ENCODE data around the gene ZNF518A.

Gene ZNF518A

GRCh38 chr10:96125142-96125515 lies 5.0 kb upstream of the ZNF518A start:
- H3K9me3 ChIP-seq (ENCODE audit: low read depth, low read length): no peaks in the 10 kb centered on the region
- no peak overlapping the region for H3K9ac ChIP-seq (ENCODE audit: insufficient read length)
- TF ChIP-seq POLR2AphosphoS5 (IDR thresholded peaks at IDR 0.05; ENCODE audit: borderline replicate concordance, low read depth, low read length): no peak
- no peak for TF ChIP-seq FOXP2 (optimal IDR thresholded peaks at IDR 0.05; ENCODE audit: control extremely low read depth, extremely low read length, insufficient read depth)
- TF ChIP-seq EZH2 (IDR thresholded peaks at IDR 0.05): no peak
- H3K27ac ChIP-seq: no peak overlapping the region
- no peak for DNase-seq (ENCODE audit: low read depth, low spot score)
- no peak overlapping the region for H3K4me3 ChIP-seq
- H3K36me3 ChIP-seq (ENCODE audit: insufficient read depth, low read length): no peaks in the 10 kb centered on the region

- no peak for DNase-seq (ENCODE audit: low read depth, low spot score)
- peak overlapping the region; percentile 97 for H3K9ac ChIP-seq (ENCODE audit: insufficient read length)
Observed at GRCh38 chr10:96130326-96130995, 364 bp downstream of the ZNF518A start.

GRCh38 chr10:96131621-96132020 lies 1.5 kb downstream of the ZNF518A start:
- no peaks in the 10 kb centered on the region for H3K9me3 ChIP-seq (ENCODE audit: low read depth, low read length)
- H3K9ac ChIP-seq (ENCODE audit: insufficient read length): peak overlapping the region; percentile 97
- peak overlapping the region; percentile 88 for H3K4me3 ChIP-seq
- no peak for DNase-seq (ENCODE audit: low read depth, low spot score)
- peaks cover 5% of the 10 kb centered on the region; the same call in 1 of the 2 replicates for H3K36me3 ChIP-seq (ENCODE audit: insufficient read depth, low read length)
- H3K27ac ChIP-seq: no peak overlapping the region
- TF ChIP-seq POLR2AphosphoS5 (IDR thresholded peaks at IDR 0.05; ENCODE audit: borderline replicate concordance, low read depth, low read length): no peak
- TF ChIP-seq FOXP2 (optimal IDR thresholded peaks at IDR 0.05; ENCODE audit: control extremely low read depth, extremely low read length, insufficient read depth): no peak
- TF ChIP-seq EZH2 (IDR thresholded peaks at IDR 0.05): no peak

More at GRCh38 chr10:96130326-96130995, 364 bp downstream of the ZNF518A start:
- peak overlapping the region; percentile 97 for H3K27ac ChIP-seq
- peak; percentile 40; the same call in 1 of the 2 replicates for TF ChIP-seq POLR2AphosphoS5 (IDR thresholded peaks at IDR 0.05; ENCODE audit: borderline replicate concordance, low read depth, low read length)
- no peak for TF ChIP-seq FOXP2 (optimal IDR thresholded peaks at IDR 0.05; ENCODE audit: control extremely low read depth, extremely low read length, insufficient read depth)
- no peak for TF ChIP-seq EZH2 (IDR thresholded peaks at IDR 0.05)
- H3K36me3 ChIP-seq (ENCODE audit: insufficient read depth, low read length): peaks cover 4% of the 10 kb centered on the region; the same call in 1 of the 2 replicates
- no peaks in the 10 kb centered on the region for H3K9me3 ChIP-seq (ENCODE audit: low read depth, low read length)
- peak overlapping the region; percentile 88 for H3K4me3 ChIP-seq

GRCh38 chr10:96133135-96133534 lies 3.0 kb downstream of the ZNF518A start:
- Histone ChIP-seq H3K9me3 (ENCODE audit: low read depth, low read length) (no peaks in the 10 kb centered on the region), H3K9ac (ENCODE audit: insufficient read length) (no peak overlapping the region), H3K27ac (no peak overlapping the region), H3K36me3 (ENCODE audit: insufficient read depth, low read length) (peaks cover 5% of the 10 kb centered on the region; the same call in 1 of the 2 replicates), H3K4me3 (no peak overlapping the region)
- TF ChIP-seq FOXP2 (optimal IDR thresholded peaks at IDR 0.05; ENCODE audit: control extremely low read depth, extremely low read length, insufficient read depth): no peak
- no peak for DNase-seq (ENCODE audit: low read depth, low spot score)

- peaks cover 5% of the 10 kb centered on the region; the same call in 1 of the 2 replicates for H3K36me3 ChIP-seq (ENCODE audit: insufficient read depth, low read length)
- H3K27ac ChIP-seq: no peak overlapping the region
- H3K9ac ChIP-seq (ENCODE audit: insufficient read length): no peak overlapping the region
- TF ChIP-seq FOXP2 (optimal IDR thresholded peaks at IDR 0.05; ENCODE audit: control extremely low read depth, extremely low read length, insufficient read depth) (no peak), EZH2 (IDR thresholded peaks at IDR 0.05) (no peak), POLR2AphosphoS5 (IDR thresholded peaks at IDR 0.05; ENCODE audit: borderline replicate concordance, low read depth, low read length) (no peak)
- DNase-seq (ENCODE audit: low read depth, low spot score): no peak
- no peak overlapping the region for H3K4me3 ChIP-seq
- H3K9me3 ChIP-seq (ENCODE audit: low read depth, low read length): no peaks in the 10 kb centered on the region
Observed at GRCh38 chr10:96136810-96137209, 6.7 kb downstream of the ZNF518A start.

GRCh38 chr10:96137567-96137966 lies 7.5 kb downstream of the ZNF518A start:
- no peak overlapping the region for H3K9ac ChIP-seq (ENCODE audit: insufficient read length)
- no peak overlapping the region for H3K4me3 ChIP-seq
- DNase-seq (ENCODE audit: low read depth, low spot score): no peak
- no peak overlapping the region for H3K27ac ChIP-seq
- no peaks in the 10 kb centered on the region for H3K9me3 ChIP-seq (ENCODE audit: low read depth, low read length)
- H3K36me3 ChIP-seq (ENCODE audit: insufficient read depth, low read length): peaks cover 5% of the 10 kb centered on the region; the same call in 1 of the 2 replicates
- TF ChIP-seq FOXP2 (optimal IDR thresholded peaks at IDR 0.05; ENCODE audit: control extremely low read depth, extremely low read length, insufficient read depth) (no peak), EZH2 (IDR thresholded peaks at IDR 0.05) (no peak)

- Histone ChIP-seq H3K4me3 (no peak overlapping the region), H3K27ac (no peak overlapping the region), H3K36me3 (ENCODE audit: insufficient read depth, low read length) (peaks cover 6% of the 10 kb centered on the region; the same call in 1 of the 2 replicates), H3K9me3 (ENCODE audit: low read depth, low read length) (no peaks in the 10 kb centered on the region), H3K9ac (ENCODE audit: insufficient read length) (no peak overlapping the region)
- TF ChIP-seq FOXP2 (optimal IDR thresholded peaks at IDR 0.05; ENCODE audit: control extremely low read depth, extremely low read length, insufficient read depth) (no peak), EZH2 (IDR thresholded peaks at IDR 0.05) (no peak), POLR2AphosphoS5 (IDR thresholded peaks at IDR 0.05; ENCODE audit: borderline replicate concordance, low read depth, low read length) (no peak)
- no peak for DNase-seq (ENCODE audit: low read depth, low spot score)
Observed at GRCh38 chr10:96138102-96138501, 8.0 kb downstream of the ZNF518A start.

- H3K9ac ChIP-seq (ENCODE audit: insufficient read length): no peak overlapping the region
- no peaks in the 10 kb centered on the region for H3K9me3 ChIP-seq (ENCODE audit: low read depth, low read length)
- DNase-seq (ENCODE audit: low read depth, low spot score): no peak
- H3K36me3 ChIP-seq (ENCODE audit: insufficient read depth, low read length): peaks cover 19% of the 10 kb centered on the region
- H3K4me3 ChIP-seq: no peak overlapping the region
- H3K27ac ChIP-seq: no peak overlapping the region
- no peak for TF ChIP-seq POLR2AphosphoS5 (IDR thresholded peaks at IDR 0.05; ENCODE audit: borderline replicate concordance, low read depth, low read length)
- no peak for TF ChIP-seq EZH2 (IDR thresholded peaks at IDR 0.05)
- no peak for TF ChIP-seq FOXP2 (optimal IDR thresholded peaks at IDR 0.05; ENCODE audit: control extremely low read depth, extremely low read length, insufficient read depth)
Observed at GRCh38 chr10:96152437-96152836, 22.3 kb downstream of the ZNF518A start.

GRCh38 chr10:96153070-96153469 lies 23.0 kb downstream of the ZNF518A start:
- TF ChIP-seq FOXP2 (optimal IDR thresholded peaks at IDR 0.05; ENCODE audit: control extremely low read depth, extremely low read length, insufficient read depth): no peak
- H3K9ac ChIP-seq (ENCODE audit: insufficient read length): no peak overlapping the region
- no peak for DNase-seq (ENCODE audit: low read depth, low spot score)
- H3K27ac ChIP-seq: no peak overlapping the region
- H3K4me3 ChIP-seq: no peak overlapping the region
- no peaks in the 10 kb centered on the region for H3K9me3 ChIP-seq (ENCODE audit: low read depth, low read length)
- peaks cover 22% of the 10 kb centered on the region for H3K36me3 ChIP-seq (ENCODE audit: insufficient read depth, low read length)

Data from SK-N-MC (cell line).